Panc1 (cell line): ENCODE results near the gene TOGARAM1. TPM values are rescaled to one million over a fixed set of nuclear protein-coding genes. Genes with fewer than 3 reads are reported as not detected.

ENCODE experiments used
- ATAC-seq: fragments of 200-7000 bp; cut with Tn5 transposase; 2 replicates; pipeline ENCODE4 v1.9.1; 2020; ENCODE audit warnings: mild to moderate bottlenecking, moderate library complexity
- Bru-seq: library from RNA; stranded (reverse); fragments of 400-500 nt; gene quantifications from one replicate; lab custom pipeline; 2021; lab: Mats Ljungman, UMichigan
- BruChase-seq, 2 experiments: library from RNA; stranded (reverse); fragments of 400-500 nt; gene quantifications; one replicate each; lab custom pipeline; 2021; lab: Mats Ljungman, UMichigan
- BruUV-seq: library from RNA; stranded (reverse); fragments of 400-500 nt; replicated peaks from 2 replicates; lab custom pipeline; 2021; lab: Mats Ljungman, UMichigan
- CTCF ChIA-PET: fragments of 300-600 bp; sonication (Branson Sonifier 250); formaldehyde crosslinking; loops from one replicate; lab custom pipeline; 2022; ENCODE audit warnings: antibody characterized with exemption; lab: Charles Lee
- POLR2A ChIA-PET: fragments of 300-600 bp; sonication (Branson Sonifier 250); formaldehyde crosslinking; loops from one replicate; lab custom pipeline; 2022; ENCODE audit warnings: antibody characterized with exemption; lab: Charles Lee
- DNase-seq: peaks from one replicate; pipeline ENCODE4 v3.0.0-alpha.2; 2010; ENCODE audit warnings: low read depth, low spot score
- H3K27ac ChIP-seq: 2 replicates; pipeline ENCODE4 v1.5.1; 2011; ENCODE audit warnings: mild to moderate bottlenecking, low read length, inconsistent platforms
- H3K27me3 ChIP-seq: fragments of 200-500 bp; sonication (Bioruptor generic); 2 replicates; pipeline ENCODE4 v1.6.0; 2014; ENCODE audit warnings: low read length, inconsistent platforms; ENCODE audit not compliant: control insufficient read depth, insufficient read depth
- H3K36me3 ChIP-seq: fragments of 200-500 bp; sonication (Bioruptor generic); 2 replicates; pipeline ENCODE4 v1.5.1; 2014; ENCODE audit warnings: inconsistent platforms, mild to moderate bottlenecking, low read length, moderate library complexity; ENCODE audit not compliant: control insufficient read depth, insufficient read depth
- H3K4me1 ChIP-seq: 2 replicates; pipeline ENCODE4 v1.5.1; 2011; ENCODE audit warnings: inconsistent platforms, mild to moderate bottlenecking, low read length, moderate library complexity; ENCODE audit not compliant: control insufficient read depth, insufficient read depth
- H3K4me3 ChIP-seq, 2 experiments: 2 replicates each; pipeline ENCODE4 v1.5.1; 2011 to 2012; ENCODE audit warnings: low read depth in 2 of 2, low read length in 2 of 2, mild to moderate bottlenecking in 2 of 2, inconsistent platforms in 1 of 2, moderate library complexity in 1 of 2
- H3K9me3 ChIP-seq: fragments of 200-500 bp; sonication (Bioruptor generic); 2 replicates; pipeline ENCODE4 v1.5.1; 2014; ENCODE audit warnings: low read depth, mild to moderate bottlenecking, inconsistent platforms, low read length, moderate library complexity; ENCODE audit not compliant: control insufficient read depth, insufficient read depth
- CTCF ChIP-seq: fragments of 450-650 bp; IDR thresholded peaks from 2 replicates; pipeline ENCODE4 v1.5.1; 2017; ENCODE audit warnings: mild to moderate bottlenecking
- POLR2AphosphoS5 ChIP-seq: IDR thresholded peaks from 2 replicates; pipeline ENCODE4 v1.6.1; 2012; ENCODE audit warnings: mild to moderate bottlenecking, low read depth, low read length, moderate library complexity
- SIN3A ChIP-seq: IDR thresholded peaks from 2 replicates; pipeline ENCODE4 v1.6.1; 2012; ENCODE audit warnings: low read depth, mild to moderate bottlenecking, low read length, moderate library complexity, borderline replicate concordance; ENCODE audit not compliant: insufficient read depth
- TCF7L2 ChIP-seq: IDR thresholded peaks from 2 replicates; pipeline ENCODE4 v1.6.1; 2011; ENCODE audit warnings: mild to moderate bottlenecking, low read depth, low read length, inconsistent platforms
- in situ Hi-C: cut with HindIII; loops from 2 replicates; pipeline ENCODE4 v1.10.0; 2016; ENCODE audit warnings: low sequenced_read_pairs, low pct_unique_long_range_greater_than_20kb
- intact Hi-C: fragments of 100-400 bp; cut with micrococcal nuclease; formaldehyde crosslinking; loops from one replicate; pipeline ENCODE4 v1.10.0; 2022; ENCODE audit not compliant: unreplicated experiment
- long read RNA-seq: library from polyadenylated mRNA; unstranded; transcript quantifications from one replicate; pipeline ENCODE4 v2.0.0, GENCODE V29; 2021; ENCODE audit not compliant: unreplicated experiment
- polyA plus RNA-seq: library from polyadenylated mRNA; unstranded; fragments of >200 nt; gene quantifications from one replicate; pipeline ENCODE4 v1.2.1, GENCODE V29; 2012; ENCODE audit warnings: missing spikeins; ENCODE audit not compliant: insufficient read length
- total RNA-seq: library from RNA; stranded (reverse); gene quantifications from one replicate; pipeline ENCODE4 v1.2.1, GENCODE V29; 2021; ENCODE audit not compliant: unreplicated experiment
- TF ChIP-seq, protein P1 (sequence below), 2 experiments: IDR thresholded peaks; 2 replicates each; pipeline ENCODE4 v1.6.1; 2011 to 2012; ENCODE audit warnings: low read depth in 2 of 2, control low read depth in 1 of 2, low read length in 1 of 2, mild to moderate bottlenecking in 1 of 2, moderate library complexity in 1 of 2; ENCODE audit not compliant: insufficient read depth in 1 of 2

The TOGARAM1 gene, protein sequence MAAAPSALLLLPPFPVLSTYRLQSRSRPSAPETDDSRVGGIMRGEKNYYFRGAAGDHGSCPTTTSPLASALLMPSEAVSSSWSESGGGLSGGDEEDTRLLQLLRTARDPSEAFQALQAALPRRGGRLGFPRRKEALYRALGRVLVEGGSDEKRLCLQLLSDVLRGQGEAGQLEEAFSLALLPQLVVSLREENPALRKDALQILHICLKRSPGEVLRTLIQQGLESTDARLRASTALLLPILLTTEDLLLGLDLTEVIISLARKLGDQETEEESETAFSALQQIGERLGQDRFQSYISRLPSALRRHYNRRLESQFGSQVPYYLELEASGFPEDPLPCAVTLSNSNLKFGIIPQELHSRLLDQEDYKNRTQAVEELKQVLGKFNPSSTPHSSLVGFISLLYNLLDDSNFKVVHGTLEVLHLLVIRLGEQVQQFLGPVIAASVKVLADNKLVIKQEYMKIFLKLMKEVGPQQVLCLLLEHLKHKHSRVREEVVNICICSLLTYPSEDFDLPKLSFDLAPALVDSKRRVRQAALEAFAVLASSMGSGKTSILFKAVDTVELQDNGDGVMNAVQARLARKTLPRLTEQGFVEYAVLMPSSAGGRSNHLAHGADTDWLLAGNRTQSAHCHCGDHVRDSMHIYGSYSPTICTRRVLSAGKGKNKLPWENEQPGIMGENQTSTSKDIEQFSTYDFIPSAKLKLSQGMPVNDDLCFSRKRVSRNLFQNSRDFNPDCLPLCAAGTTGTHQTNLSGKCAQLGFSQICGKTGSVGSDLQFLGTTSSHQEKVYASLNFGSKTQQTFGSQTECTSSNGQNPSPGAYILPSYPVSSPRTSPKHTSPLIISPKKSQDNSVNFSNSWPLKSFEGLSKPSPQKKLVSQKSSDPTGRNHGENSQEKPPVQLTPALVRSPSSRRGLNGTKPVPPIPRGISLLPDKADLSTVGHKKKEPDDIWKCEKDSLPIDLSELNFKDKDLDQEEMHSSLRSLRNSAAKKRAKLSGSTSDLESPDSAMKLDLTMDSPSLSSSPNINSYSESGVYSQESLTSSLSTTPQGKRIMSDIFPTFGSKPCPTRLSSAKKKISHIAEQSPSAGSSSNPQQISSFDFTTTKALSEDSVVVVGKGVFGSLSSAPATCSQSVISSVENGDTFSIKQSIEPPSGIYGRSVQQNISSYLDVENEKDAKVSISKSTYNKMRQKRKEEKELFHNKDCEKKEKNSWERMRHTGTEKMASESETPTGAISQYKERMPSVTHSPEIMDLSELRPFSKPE (N-terminal part only)
- total RNA-seq (11.6 TPM), Bru-seq, nascent RNA (percentile 70 among the genes with signal in this experiment), BruChase-seq, experiment 1, labeled RNA remaining after a 2-hour chase (percentile 64 among the genes with signal in this experiment), BruChase-seq, experiment 2, labeled RNA remaining after a 6-hour chase (percentile 62 among the genes with signal in this experiment)
- polyA plus RNA-seq: 3.6 TPM
- long read RNA-seq, full-length matches to known transcripts: 1 of 17 reads
- long read RNA-seq, partial matches to known transcripts: 15 of 17 reads
- long read RNA-seq, other reads (novel, unspliced or antisense): 1 of 17 reads

- TF ChIP-seq CTCF (no peak), TCF7L2 (no peak), SIN3A (peak; percentile 70; the same call in 1 of the 2 replicates), POLR2AphosphoS5 (peak; percentile 87)
- TF ChIP-seq, protein P1, sequence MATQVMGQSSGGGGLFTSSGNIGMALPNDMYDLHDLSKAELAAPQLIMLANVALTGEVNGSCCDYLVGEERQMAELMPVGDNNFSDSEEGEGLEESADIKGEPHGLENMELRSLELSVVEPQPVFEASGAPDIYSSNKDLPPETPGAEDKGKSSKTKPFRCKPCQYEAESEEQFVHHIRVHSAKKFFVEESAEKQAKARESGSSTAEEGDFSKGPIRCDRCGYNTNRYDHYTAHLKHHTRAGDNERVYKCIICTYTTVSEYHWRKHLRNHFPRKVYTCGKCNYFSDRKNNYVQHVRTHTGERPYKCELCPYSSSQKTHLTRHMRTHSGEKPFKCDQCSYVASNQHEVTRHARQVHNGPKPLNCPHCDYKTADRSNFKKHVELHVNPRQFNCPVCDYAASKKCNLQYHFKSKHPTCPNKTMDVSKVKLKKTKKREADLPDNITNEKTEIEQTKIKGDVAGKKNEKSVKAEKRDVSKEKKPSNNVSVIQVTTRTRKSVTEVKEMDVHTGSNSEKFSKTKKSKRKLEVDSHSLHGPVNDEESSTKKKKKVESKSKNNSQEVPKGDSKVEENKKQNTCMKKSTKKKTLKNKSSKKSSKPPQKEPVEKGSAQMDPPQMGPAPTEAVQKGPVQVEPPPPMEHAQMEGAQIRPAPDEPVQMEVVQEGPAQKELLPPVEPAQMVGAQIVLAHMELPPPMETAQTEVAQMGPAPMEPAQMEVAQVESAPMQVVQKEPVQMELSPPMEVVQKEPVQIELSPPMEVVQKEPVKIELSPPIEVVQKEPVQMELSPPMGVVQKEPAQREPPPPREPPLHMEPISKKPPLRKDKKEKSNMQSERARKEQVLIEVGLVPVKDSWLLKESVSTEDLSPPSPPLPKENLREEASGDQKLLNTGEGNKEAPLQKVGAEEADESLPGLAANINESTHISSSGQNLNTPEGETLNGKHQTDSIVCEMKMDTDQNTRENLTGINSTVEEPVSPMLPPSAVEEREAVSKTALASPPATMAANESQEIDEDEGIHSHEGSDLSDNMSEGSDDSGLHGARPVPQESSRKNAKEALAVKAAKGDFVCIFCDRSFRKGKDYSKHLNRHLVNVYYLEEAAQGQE (IDR thresholded peaks at IDR 0.05; ENCODE audit: insufficient read depth in 1 of 2, low read depth in 2 of 2, low read length in 1 of 2): no peak
- peaks cover 7% of the 10 kb centered on the region for H3K36me3 ChIP-seq
- BruUV-seq: no TSS peak
- in situ Hi-C loops (no loop called here), intact Hi-C loops (loop anchor here (10.0 kb wide), 1 partner anchor 173 kb away; the partner anchor contains the start of genes FANCM and FKBP3)
- no peaks in the 10 kb centered on the region for H3K9me3 ChIP-seq
- ChIA-PET CTCF (no interaction called here), POLR2A (no interaction called here)
- H3K27ac ChIP-seq: peak within 1 kb of the TSS; percentile 92
- ATAC-seq (peak; percentile 95), DNase-seq (peak; percentile 98)
- H3K4me1 ChIP-seq: peaks cover 9% of the 10 kb centered on the region; the same call in 1 of the 2 replicates
- peak within 1 kb of the TSS; percentile 77 to 93 for H3K4me3 ChIP-seq
- no peaks in the 10 kb centered on the region for H3K27me3 ChIP-seq
Measured at GRCh38 chr14:44961554-44962333, at the start of gene TOGARAM1, which contains the start of gene KLHL28. Gene TOGARAM1 (plus strand): TSS chr14:44962190. CDS start chr14:44962422, 232 bp downstream. Gene KLHL28 (minus strand): TSS chr14:44961947. CDS start chr14:44945928, 16,019 bp downstream.
